ENCODE measurements around the gene NAALADL2.
"Not testable (repeated sequence)": the region's sequence is repeated elsewhere in the genome, so short reads cannot be mapped to it uniquely, and the experiment has no call there.

NAALADL2 gene

DNA sequence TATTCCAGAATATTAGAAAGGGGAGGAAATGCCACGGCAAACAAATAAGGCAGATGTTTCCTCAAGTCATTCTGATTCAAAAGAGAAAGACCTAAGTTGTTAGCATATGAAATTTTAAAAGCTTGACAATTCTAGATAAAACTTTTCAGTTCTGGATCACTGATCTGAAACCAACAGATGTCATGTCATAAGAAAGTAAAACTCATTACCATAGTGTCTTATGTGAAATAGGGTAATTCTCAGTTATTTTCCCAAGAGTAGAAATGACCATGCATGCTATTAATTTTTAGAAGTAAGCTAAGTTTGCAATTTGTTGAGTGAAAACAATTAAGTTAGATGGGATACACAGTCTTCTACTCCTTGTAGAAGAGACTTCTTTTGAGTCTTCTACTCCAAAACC lies 630.3 kb downstream of the NAALADL2 start:
- no peak for DNase-seq (ENCODE audit: low spot score)

DNA sequence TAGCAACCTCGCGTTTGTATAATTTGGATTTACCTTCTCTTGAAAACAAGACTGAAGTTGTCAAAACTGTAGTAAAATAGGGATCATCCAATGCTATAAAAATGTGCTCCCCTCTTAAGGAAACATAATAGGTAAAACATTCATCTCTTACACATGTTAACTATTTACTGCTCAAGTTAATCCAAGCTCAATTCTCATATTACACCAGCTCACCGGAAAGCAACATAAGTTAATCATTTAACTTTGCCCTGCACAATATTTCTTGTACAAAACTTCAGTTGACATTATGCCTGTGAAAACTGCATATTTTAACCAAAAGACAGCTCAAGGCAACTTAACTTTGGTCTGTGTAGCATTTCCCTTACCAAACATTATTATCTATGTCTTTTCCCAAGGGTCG lies 634.2 kb downstream of the NAALADL2 start:
- no peak for DNase-seq (ENCODE audit: low spot score)

DNA sequence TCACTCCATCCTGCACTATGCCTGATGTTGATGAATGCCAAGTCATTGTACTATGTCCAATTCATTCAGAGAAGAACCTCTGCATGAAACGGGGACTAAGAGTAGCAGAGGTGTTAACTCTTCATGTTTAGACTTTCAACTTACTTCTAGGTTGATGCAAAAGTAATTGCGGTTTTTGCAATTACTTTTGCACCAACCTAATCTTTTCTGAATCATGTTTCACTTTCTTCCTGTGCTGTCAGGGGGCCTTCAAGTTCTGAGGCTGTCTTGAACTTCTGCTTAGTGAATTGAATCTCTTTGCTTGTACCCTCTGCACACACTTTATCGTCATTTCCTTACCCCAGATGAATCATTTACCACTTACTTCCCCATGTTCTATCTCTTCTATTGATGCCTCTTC lies 636.2 kb downstream of the NAALADL2 start:
- DNase-seq (ENCODE audit: low spot score) = no peak

DNA sequence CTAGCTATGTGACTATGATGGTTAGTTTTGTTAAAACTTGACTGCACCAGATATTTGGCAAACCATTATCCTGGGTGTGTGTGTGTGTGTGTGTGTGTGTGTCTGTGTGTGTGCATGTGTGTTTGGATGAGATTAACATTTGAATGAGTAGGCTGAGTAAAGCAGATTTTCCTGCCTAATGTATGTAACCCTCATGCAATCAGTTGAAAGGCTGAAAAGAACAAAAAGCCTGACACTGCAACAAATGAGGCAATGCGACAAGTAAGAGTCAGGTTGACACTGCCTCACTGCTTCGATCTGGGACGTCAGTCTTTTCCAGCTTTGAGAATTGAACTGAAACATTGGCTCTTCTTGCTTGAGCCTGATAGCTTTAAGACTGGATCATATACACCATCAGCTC lies 643.0 kb downstream of the NAALADL2 start:
- no peak for DNase-seq (ENCODE audit: low spot score)

DNA sequence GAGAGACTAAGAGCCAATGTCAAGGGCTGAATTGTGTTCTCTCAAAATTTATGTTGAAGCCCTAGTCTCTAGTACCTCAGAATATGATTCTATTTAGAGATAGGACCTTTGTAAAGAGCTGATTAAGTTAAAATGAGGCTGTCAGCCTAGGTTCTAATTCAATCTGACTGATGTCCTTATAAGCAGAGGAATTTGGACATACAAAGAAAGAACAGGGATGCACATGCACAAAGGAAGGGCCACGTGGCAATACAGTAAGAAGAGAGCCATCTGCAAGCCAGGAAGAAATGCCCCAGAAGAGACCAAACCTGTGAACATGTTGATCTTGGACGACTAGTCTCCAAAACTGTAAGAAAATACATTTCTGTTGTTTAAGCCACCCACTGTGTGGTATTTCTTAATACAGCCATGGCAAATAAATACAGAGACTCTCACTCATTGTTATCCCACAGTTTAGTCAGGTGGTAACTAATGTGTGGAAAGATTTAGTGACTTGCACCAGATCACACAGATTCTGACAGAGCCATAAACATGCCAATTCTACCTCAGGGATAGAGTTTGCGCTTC lies 652.2 kb downstream of the NAALADL2 start:
- DNase-seq (ENCODE audit: low spot score) = no peak

DNA sequence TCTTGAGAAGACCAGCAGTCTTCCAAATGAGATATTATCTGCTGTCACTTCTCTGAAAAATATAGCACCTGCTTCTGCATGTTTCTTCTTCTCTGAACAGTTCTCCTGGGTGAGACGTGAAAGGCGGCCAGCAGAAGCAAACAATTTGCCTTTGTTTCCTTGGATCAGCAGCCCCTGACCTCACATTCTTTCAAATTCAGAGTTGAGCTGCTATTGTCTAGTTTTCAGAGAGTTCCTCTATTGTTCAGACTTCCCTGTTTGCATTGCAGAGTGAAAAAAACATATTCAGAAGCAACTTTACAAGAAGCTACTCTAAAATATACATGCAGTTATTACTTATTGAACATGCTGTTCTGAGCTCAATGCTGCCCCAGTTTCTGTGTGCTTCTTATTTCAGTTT lies 653.6 kb downstream of the NAALADL2 start:
- no peak for DNase-seq (ENCODE audit: low spot score)

DNA sequence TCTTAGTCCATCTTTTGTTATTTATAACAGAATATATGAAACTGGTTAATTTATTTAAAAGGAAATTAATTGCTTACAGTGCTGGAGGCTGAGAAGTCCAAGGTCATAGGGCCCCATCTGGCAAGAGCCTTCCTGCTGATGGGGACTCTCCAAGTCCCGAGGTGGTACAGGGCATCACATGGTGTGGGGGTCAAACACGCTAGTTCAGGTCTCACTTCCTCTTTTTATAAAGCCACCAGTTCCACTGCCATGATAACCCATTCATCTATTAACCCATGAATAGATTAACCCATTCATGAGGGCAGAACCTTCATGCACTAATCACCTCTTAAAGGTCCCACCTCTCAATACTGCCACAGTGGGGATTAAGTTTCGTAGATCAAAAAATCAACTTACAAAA lies 659.3 kb downstream of the NAALADL2 start:
- no peak for DNase-seq (ENCODE audit: low spot score)

DNA sequence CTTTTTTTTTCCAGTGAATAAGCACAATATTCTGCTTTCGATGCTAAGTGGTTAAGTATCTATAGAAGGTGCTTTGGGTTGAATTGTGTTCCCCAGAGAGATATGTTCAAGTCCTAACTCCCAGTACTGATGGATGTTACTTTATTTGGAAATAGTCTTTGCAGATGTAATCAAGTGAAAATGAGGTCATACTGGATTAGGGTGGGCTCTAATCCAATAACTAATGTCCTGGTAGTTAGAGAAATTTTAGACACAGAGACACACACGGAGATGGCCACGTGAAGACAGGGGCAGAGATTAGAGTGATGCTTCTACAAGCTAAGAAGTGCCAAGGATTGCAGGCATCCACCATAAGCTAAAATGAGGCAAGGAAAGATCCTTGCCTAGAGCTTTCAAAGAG lies 662.3 kb downstream of the NAALADL2 start:
- DNase-seq (ENCODE audit: low spot score) = no peak

DNA sequence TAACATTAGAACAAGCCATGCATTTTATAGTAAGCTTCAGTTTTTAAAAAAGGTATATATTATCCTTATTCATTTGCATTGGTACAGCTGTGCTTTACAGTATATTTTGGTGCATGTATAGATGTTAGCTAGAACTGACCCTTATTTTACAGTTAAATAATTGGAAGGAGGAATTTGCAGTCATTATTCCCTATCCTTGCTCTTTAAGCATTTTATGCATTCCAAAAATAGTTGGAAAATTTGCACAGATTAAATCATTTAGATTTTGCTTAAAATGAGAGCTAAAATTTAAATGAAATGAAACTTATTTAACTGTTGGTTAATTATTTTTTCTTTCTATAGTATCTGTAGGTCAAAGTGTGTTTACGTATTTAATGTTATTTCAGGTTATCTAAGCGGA lies 667.1 kb downstream of the NAALADL2 start:
- no peak for DNase-seq (ENCODE audit: low spot score)

DNA sequence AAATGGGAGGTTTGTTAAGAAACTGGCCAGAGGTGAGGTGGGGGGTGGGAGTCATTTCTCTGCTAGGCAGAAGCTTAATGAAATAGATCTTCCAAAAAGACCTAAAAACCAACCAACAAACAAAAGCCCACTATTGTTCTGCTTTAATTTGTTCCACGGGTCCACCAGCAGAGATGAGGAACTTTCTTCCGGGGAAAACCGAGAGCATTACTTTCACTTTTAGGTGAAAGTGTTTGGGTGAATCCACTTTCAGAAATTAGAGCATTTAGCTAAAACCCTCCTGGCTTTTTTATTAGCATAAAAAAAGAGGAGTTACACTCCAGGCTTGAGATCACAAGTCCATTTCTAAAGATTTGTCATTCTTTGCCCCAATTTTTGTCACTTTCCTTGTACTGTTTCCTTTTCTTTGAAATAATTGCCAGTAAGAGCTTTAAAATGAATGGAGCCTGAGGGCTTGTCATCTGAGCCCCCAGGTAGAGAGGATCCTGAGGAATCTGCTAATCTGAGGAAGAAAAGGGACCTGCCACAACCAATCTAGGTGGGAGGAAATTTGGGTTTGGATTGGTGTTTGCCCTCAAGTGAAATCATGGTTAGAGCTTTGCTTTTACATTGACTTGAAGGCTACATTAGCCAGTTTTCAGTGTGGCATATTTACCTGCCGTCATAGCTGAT lies 667.6 kb downstream of the NAALADL2 start:
- no peak for DNase-seq (ENCODE audit: low spot score)

DNA sequence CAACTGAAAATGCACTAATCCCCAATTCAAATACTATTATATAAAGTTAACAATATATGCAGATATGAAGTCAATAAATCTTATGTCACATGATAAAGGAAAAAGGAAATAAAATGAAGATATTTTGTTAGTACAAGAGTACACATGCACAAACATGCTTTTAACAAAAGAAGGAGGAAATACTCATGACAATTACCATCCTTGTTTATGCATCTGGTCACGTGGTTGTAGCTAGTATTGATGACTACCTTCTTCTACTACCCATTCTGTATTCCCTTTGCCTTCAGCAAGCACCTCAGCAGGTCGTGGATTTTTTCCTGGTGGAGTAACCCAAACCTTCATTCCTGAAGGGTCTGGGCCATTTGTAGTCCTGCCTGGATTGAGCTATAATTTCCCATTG lies 669.6 kb downstream of the NAALADL2 start:
- DNase-seq (ENCODE audit: low spot score) = not testable (repeated sequence)

DNA sequence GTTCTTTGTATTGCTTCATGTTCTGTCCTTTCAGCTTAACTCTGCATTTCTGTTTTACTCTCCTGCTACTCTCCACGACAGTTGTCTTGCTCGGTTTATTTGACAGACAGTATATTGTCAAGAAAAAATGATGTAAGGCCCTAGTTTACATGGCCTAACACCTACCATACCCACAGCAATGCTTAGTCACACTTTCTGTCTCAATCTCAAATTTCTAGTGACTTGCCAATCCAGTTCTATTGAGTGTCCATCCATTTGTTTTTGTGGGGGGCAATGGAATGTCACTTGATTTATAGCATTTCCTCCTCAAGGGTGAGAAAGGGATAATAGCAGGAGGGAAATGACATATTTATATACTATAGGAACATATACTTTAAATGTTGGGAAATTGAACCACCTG lies 676.2 kb downstream of the NAALADL2 start:
- no peak for DNase-seq (ENCODE audit: low spot score)

DNA sequence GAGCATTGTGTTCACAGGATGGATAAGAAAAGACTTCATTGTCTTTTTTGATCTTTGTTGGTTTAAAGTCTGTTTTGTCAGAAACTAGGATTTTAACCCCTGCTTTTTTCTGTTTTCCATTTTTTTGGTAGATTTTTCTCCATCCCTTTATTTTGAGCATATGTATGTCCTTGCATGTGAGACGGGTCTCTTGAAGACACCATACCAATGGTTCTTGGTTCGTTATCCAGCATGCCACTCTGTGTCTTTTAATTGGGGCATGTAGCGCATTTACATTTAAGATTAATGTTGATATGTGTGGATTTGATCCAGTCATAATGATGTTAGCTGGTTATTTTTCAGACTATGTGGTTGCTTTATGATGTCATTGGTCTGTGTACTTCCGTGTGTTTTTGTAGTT lies 687.0 kb downstream of the NAALADL2 start:
- DNase-seq (ENCODE audit: low spot score) = no peak

DNA sequence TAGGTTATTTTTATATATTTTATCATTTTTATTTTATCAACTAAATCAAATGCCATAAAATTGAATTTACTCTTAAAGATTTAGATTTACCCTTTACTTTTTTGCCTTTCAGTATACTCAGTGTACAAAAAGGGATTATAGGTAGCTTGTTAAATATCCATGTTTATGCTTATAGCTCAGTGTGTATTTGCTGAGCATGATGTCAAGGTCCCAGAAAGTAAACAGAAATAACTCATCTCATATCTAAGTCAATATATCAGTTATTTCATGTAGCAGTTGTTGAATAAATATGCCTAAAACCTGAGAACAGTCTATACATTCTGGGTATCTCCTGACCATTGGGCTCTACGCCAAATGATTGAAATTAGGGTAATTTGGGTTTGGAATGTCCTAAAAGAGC lies 693.8 kb downstream of the NAALADL2 start:
- DNase-seq (ENCODE audit: low spot score) = no peak

DNA sequence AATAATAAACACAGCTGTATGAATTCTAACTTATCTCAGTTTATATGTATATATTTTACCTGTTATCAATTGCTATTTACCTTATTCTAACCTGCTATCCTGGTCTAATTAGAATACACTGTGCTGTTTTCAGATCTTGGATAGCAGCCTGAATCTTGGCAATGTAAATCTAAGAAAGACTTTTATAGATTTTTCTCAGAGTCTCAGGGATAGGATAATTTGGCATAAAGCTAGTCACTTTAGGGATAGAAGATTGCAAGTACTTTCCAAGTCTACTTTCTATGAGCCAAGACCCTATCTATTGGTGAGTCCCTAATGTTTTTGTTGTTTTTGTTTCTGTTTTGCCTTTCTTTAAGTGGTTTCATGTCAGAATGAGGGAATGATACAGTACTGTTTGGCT lies 695.7 kb downstream of the NAALADL2 start:
- DNase-seq (ENCODE audit: low spot score) = no peak

DNA sequence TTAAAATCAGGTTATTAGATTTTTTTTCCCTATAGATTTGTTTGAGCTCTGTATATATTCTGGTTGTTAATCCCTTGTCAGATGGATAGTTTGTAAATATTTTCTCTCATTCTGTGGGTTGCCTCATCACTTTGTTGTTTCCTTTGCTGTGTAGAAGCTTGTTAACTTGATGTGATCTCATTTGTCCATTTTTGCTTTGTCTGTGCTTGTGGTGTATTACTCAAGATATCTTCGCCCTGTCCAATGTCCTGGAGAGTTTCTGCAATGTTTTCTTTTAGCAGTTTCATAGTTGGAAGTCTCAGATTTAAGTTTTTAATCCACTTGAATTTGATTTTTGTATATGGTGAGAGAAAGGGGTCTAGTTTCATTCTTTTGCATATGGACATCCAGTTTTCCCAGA lies 699.1 kb downstream of the NAALADL2 start:
- DNase-seq (ENCODE audit: low spot score) = no peak

DNA sequence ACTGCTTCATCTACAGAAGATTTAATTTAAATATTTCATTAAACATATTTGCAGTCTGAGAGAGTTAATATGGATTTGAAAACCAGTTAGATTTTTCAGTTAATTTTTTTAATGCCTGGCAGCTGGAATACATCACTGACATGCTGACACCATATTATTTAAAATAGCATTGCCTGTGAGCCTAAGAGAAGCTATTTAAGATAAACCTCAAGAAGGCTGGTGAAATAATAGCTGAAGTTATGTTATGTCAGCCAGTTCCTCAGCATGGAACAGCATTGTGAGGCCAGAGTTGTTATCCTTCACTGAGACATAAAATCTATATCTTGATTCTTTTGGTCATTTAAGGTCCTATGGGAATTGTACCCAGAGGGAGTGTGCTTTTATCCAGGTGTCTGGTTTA lies 705.2 kb downstream of the NAALADL2 start:
- no peak for DNase-seq (ENCODE audit: low spot score)

DNA sequence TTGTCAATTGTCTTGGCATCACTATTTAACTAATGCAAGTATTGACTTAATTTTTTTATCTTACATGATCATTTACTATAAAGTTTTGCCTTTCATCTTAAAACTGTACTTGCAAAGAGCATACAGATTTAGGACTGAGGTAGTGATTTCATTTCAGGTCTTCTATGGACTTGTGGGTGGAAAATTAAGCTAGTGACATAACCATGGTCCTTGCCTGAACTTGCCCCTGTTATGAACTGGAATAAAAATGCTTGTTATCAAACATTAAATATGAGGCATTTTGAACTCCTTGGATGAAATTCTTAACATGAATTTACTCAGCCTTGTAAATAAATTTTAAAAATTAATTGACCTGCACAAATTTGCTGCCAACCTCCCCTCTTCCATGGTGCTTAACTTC lies 712.0 kb downstream of the NAALADL2 start:
- no peak for DNase-seq (ENCODE audit: low spot score)

DNA sequence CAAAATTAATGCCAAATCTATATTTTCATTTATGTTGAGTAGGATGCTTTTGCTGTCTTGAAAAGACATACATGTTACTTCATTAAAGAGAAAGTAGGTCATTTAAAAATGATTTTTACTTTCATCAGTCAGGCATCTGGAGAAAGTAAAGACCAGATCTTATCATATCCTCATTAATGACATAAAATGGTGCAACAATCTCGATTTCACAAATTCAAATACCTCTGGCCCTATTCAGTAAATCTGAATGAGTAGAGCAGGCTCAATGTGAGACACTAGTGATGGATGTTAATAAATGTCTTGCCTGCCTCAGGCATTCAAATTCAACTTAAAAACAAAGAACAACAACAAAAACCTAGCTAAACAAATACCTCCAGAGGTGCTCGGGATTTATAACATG lies 714.1 kb downstream of the NAALADL2 start:
- DNase-seq (ENCODE audit: low spot score) = no peak

DNA sequence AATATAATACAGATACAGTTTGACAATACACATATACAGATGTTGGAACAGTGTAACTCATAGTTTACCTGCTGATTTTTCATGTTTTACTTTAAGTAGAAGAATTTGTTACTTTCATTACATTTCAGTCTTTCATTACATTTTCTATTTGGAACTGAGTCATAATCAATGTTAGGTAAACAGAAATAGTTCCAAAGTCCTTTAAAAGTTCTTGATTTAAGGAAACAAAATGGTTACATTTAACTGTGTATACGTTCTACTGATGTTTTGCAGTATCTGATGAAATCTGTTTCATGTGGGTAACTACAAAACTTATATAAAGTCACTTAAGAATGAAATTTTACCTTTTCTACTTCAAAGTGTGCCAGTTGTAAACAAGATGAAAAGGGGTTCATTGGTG lies 721.2 kb downstream of the NAALADL2 start:
- no peak for DNase-seq (ENCODE audit: low spot score)

DNA sequence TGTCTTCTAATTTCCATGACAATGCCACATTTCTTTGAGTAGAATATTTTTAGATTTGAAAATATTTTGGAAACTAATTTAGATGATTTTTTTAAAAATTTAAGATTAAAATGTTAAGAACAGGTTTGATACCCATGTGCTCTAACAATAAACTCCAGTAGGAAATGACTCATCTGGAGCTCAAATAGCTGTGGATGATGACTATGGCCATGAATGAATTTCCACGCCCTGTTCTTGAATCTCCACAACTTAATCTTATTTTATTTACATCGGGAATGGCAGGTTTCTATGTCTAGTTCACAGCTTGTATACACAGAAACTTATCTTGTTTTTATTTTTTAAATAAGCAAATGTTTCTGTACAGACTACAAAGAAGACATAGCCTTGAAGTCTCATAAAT lies 726.8 kb downstream of the NAALADL2 start:
- DNase-seq (ENCODE audit: low spot score) = no peak

DNA sequence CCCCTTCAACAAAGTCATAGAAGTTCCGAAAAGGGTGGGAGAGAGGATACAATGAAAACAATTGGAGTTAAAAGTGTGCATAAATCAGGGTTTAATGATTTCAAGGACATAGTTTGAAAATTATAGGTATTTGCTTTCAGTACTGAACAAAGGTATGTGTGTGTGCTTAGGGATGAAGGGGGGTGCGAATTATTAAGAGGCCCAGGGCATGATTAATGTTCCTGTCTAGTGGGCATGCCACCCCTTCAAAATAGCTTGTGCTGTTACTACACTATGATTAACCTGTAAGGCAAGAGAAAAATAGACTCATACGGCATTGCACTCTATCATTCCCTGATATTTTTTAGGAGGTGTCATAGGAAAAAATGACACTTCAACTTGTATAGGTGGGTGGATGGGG lies 731.6 kb downstream of the NAALADL2 start:
- no peak for DNase-seq (ENCODE audit: low spot score)

DNA sequence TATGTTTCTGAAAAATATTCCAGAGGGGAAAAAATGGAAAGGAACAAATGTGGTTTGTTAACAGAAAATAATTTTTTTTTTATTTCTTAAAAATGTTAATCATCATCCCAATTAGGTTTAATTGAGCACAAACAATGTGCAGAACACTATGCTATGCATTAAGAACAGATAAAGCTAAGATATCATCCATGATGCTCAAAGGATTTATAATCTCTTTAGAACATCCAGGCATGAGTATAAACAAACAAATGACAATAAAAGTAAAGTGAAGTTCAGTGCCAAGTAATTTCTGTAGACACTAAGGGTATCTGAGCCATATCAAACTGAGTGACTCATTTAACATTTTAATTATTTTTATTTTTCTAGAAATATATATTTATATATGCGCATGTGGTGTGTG lies 732.2 kb downstream of the NAALADL2 start:
- DNase-seq (ENCODE audit: low spot score) = no peak

DNA sequence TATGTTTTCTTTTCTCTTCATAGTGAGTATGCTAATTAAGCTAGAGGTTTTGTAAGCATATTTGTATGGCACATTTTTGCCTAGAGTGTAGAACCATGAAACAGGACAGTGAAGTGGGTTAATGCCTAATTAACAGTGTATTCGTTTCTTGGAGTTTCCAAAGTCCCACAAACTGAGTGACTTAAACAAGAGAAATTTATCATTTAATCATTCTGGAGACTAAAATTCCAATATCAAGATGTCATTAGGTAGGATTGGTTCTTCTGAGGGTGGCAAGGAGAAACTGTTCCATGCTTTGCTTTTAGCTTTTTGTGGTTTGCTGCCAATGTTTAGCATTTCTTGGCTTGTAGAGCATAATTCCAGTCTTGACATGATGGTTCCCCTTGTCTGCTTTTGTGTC lies 734.2 kb downstream of the NAALADL2 start:
- DNase-seq (ENCODE audit: low spot score) = no peak

DNA sequence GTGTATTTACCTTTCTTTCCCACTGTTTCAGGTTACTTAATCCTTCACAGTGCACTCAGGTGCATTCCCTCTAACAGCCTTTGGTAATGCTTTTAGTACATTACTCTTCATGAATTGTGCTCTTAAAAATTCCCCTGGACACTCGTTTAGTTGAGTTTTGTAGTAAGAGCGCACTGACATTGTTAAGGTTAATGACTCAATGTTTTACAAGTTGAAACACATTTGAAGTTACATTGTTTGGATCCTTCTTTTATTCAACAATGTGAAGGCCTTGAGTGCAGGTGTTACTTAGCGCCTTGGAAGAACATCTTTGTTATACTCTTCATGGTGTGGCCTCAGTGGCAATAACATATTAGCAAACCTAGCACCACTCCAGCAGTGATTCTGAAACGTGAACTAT lies 739.6 kb downstream of the NAALADL2 start:
- no peak for DNase-seq (ENCODE audit: low spot score)

All from CD4-positive, alpha-beta T cell treated with Interleukin-2 at 100 ng/mL for 4 hours (primary cell).